Fibroblast of lung (primary cell): ENCODE data around the gene DDX10.

Experiments used
- EZH2 ChIP-seq: IDR thresholded peaks from 2 replicates; pipeline ENCODE4 v1.5.1; 2012; ENCODE audit warnings: low read length, control low read depth, mild to moderate bottlenecking; ENCODE audit errors: missing control alignments
- TF ChIP-seq, protein P1 (sequence below), 2 donors: IDR thresholded peaks in 1 of 2; conservative IDR thresholded peaks in 1 of 2; 1 replicate in 1 of 2; 2 replicates in 1 of 2; pipeline ENCODE4 v1.5.1; 2011 to 2012; ENCODE audit warnings: low read length in 2 of 2, control low read depth in 1 of 2, inconsistent platforms in 1 of 2, low read depth in 1 of 2, mild to moderate bottlenecking in 1 of 2

- TF ChIP-seq, protein P1, sequence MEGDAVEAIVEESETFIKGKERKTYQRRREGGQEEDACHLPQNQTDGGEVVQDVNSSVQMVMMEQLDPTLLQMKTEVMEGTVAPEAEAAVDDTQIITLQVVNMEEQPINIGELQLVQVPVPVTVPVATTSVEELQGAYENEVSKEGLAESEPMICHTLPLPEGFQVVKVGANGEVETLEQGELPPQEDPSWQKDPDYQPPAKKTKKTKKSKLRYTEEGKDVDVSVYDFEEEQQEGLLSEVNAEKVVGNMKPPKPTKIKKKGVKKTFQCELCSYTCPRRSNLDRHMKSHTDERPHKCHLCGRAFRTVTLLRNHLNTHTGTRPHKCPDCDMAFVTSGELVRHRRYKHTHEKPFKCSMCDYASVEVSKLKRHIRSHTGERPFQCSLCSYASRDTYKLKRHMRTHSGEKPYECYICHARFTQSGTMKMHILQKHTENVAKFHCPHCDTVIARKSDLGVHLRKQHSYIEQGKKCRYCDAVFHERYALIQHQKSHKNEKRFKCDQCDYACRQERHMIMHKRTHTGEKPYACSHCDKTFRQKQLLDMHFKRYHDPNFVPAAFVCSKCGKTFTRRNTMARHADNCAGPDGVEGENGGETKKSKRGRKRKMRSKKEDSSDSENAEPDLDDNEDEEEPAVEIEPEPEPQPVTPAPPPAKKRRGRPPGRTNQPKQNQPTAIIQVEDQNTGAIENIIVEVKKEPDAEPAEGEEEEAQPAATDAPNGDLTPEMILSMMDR (conservative IDR thresholded peaks at IDR 0.05 in 1 of 2, IDR thresholded peaks at IDR 0.05 in 1 of 2; ENCODE audit: low read depth in 1 of 2, low read length in 2 of 2) = no peak
- TF ChIP-seq EZH2 = no peak
Measured at GRCh38 chr11:108902027-108902469, 237.2 kb downstream of the DDX10 start.
